GM10847 (cell line): ENCODE data around the gene GLT6D1.

Experiments
- POLR2A ChIP-seq: IDR thresholded peaks from 2 replicates; pipeline ENCODE4 v1.6.1; 2011; ENCODE audit not compliant: insufficient read length; ENCODE audit errors: extremely low read depth

The GLT6D1 gene

GRCh38 chr9:135615666-135616618 lies 23.4 kb downstream of the GLT6D1 start:
- TF ChIP-seq POLR2A: no peak

DNA sequence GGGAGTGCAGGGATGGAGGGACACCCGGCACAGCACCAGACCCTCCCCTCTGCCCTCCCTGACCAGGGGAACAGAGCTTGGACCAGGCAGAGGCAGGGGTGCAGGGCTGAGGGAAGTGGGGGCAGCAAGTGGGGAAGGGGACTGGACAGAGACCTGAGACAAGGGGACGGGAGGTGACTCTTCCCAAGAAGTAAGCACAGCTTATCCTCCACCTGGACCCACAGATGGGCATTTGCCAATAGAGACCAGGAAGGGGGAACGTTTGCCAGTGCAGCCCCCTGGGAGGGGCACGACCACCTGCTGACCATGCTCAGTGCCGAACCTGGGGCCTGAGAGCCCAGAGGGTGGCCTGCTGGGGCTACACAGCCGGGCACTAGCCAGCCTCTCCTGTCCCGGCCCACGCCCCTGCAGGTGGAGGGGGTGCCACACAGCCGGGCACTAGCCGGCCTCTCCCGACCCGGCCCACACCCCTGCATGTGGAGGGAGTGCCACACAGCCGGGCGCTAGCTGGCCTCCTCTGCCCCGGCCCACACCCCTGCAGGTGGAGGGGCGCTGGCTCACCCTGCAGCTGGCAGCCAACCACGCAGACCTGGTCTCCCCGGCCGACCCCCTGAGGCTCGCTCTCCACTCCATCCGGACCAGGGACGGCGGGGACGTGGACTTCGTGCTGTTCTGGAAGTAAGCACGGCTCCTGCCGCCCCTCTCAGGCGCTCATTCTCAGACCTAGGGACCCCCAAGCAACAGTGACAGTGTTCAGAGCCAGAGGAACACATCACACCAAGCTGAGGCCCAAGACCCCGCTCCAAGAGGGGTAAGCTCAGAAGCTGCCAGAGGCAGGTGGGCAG lies 24.3 kb downstream of the GLT6D1 start:
- no peak for TF ChIP-seq POLR2A

DNA sequence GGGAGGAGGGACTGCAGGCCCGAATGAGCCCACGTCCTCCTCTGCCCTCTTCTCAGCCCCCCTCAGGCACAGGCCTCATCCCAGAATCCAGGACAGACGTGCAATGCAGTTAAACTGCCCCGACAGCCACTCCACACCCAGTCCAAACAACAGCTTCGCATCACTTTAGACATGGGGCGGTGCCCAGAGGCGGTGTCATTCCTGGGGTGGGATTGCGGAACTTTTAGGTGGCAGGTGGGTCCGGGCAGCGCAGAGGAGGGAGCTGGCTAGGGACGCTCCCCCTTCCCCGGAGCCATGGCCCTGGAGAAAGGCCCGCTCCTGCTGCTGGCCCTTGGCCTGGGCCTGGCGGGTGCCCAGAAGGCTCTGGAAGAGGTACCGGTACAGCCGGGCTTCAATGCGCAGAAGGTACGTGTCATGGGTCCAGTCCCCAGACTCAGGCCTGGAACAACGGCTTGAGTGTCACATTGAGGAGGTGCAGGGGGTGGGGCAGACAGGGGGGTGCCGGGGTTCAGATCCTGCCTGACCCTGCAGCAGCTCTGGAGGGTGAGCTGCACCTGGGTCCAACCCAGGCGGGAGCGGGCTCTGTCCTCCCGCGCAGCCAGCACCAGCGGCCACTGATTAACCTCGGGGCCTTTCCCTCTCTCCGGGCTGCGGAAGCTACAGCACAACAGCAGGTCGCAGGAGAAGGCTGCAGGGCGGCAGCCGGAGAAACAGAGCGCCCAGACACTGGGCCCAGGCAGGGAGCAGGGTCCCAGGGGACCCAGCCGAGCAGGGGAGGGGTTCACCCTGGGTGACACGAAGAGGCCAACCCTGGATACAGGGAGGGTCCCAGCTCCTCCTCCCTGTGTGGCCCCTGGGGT lies 25.2 kb downstream of the GLT6D1 start:
- no peak for TF ChIP-seq POLR2A

- no peak for TF ChIP-seq POLR2A
Measured at GRCh38 chr9:135612981-135613910, 26.1 kb downstream of the GLT6D1 start.

- no peak for TF ChIP-seq POLR2A
Measured at GRCh38 chr9:135612437-135612836, 26.9 kb downstream of the GLT6D1 start.

- TF ChIP-seq POLR2A: no peak
Measured at GRCh38 chr9:135611875-135612209, 27.5 kb downstream of the GLT6D1 start.

DNA sequence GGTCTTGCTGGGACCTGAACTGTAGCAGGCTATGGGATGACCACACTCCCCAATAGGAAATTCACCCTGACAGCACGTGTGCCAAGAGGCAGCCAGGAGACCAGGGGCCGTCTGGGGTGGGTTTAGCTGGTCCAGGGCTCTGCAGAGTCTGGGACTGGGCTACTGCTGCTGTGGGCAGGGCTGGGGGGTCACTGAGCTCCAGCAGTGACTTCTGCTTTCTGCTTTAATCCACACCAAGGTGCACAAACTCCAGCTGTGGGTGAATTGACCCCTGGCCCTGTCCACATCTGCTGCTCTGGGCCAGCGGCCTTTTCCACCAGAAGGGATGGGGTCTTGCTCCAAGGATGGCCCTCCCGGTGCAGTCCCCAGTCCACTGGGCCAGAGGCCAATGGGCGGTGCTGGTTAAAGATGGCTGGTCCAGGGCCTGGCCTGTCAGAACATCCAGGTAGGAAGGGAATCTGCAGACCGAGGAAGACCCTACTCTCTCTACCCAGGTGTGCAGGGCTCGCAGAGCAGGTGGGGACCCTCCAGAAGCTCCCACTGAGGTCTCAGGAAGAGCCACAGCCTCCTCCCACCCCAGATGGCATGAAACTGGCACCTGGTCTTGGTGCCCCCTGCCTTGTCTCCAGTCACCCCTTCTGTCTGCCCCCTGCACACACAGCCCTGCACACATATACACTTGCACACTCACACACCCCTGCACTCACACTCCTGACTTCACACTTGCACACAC lies 28.0 kb downstream of the GLT6D1 start:
- TF ChIP-seq POLR2A: no peak

DNA sequence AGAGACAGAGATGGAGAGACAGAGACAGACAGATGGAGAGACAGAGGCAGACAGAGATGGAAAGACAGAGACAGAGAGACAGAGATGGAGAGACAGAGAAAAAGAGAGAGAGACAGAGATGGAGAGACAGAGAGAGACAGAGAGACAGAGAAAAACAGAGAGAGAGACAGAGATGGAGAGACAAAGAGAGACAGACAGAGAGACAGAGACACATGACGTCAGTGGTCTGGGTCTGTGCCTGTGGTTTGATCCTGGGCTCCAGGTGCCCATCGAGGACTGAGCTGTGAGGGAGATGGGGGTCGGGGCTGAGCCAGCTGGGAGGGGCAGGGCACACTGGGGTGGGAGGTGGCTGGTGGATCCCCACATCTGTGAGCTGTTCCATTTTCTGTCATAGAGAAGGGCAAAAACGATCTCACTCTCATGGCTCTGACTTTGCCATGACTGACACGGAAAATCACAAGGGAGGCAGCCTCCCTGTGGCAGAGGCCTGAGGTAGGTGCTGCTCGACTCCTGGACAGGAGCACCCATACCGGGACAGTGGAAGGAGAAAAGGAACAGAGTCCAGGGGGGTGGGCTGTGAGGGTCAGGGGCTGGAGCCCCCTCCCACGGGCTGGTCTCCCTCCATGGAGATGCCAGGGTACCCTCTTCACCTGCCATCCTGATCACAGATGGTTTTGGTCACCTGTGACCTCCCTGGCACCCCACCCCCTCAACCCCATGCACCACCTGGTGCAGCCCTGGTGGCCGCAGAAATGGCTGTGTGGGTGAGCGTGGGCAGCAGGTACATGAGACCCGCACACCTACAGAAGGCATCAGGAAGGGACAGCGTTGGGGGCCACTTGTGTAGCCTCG lies 28.8 kb downstream of the GLT6D1 start:
- no peak for TF ChIP-seq POLR2A

DNA sequence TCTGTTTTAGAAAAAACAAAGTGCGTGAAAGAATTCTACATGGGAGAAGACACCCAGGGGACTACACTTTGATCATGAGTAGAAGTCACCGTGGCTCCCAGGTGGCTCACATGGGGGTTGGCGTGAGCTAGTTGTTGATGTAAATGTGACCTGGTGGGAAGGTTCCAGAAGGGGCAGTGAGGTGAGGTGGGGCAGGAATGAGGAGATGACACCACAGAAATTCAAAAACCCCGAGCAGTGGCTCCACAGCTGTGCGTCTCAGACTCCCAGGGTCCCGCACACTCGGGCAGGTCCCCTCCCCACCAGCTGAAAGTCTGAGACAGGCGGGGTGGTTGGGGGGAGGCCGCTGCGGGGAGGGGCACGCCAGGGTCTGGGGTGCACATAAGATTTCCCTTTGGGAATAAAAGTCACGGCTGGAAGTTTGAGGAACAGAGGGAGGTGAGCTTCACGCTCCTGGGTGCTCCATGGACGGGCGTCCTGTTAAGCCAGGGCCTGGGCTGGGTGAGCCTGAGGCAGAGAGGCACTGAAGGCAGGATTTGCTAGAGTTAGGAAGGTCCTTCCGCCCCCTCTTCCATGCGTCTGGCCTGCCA lies 29.9 kb downstream of the GLT6D1 start:
- no peak for TF ChIP-seq POLR2A

GRCh38 chr9:135608999-135609317 lies 30.4 kb downstream of the GLT6D1 start:
- no peak for TF ChIP-seq POLR2A

- TF ChIP-seq POLR2A: no peak
Measured at GRCh38 chr9:135608294-135608998, 30.9 kb downstream of the GLT6D1 start.
